IMR-90 (cell line): ENCODE results near the gene TOM1. TPM values are rescaled to one million over a fixed set of nuclear protein-coding genes. Genes with fewer than 3 reads are reported as not detected.

Source experiments
- ATAC-seq: fragments of 200-7000 bp; cut with Tn5 transposase; 2 replicates; pipeline ENCODE4 v1.9.1; 2020; ENCODE audit warnings: low read depth, mild to moderate bottlenecking, moderate library complexity
- BruUV-seq: library from RNA; stranded (reverse); fragments of 400-500 nt; replicated peaks from 2 replicates; lab custom pipeline; 2021; lab: Mats Ljungman, UMichigan
- CTCF ChIA-PET: fragments of 300-600 bp; formaldehyde crosslinking; extraction: SDS; loops from one replicate; lab custom pipeline; 2021; ENCODE audit warnings: antibody characterized with exemption; lab: Yijun Ruan, JAX
- POLR2A ChIA-PET: fragments of 300-600 bp; sonication (Branson Sonifier 250); formaldehyde crosslinking; loops from one replicate; lab custom pipeline; 2022; ENCODE audit warnings: antibody characterized with exemption; ENCODE audit not compliant: unreplicated experiment; lab: Charles Lee
- DNase-seq: peaks from one replicate; pipeline ENCODE4 v3.0.0; 2013
- H2AFZ ChIP-seq: replicated peaks from 2 replicates; pipeline ENCODE3; 2013; ENCODE audit warnings: low read length, mild to moderate bottlenecking; ENCODE audit not compliant: poor library complexity
- H2AK5ac ChIP-seq: 2 replicates; pipeline ENCODE4 v1.6.1; 2013; ENCODE audit warnings: low read depth, low read length, inconsistent platforms
- H2AK9ac ChIP-seq: replicated peaks from 2 replicates; pipeline ENCODE3; 2013; ENCODE audit warnings: mild to moderate bottlenecking, low read depth, low read length, moderate library complexity; ENCODE audit not compliant: poor library complexity
- H2BK120ac ChIP-seq: 2 replicates; pipeline ENCODE4 v1.6.1; 2013; ENCODE audit warnings: low read depth, low read length, inconsistent platforms
- H2BK15ac ChIP-seq: 3 replicates; pipeline ENCODE4 v1.6.1; 2013; ENCODE audit warnings: low read depth, low read length, inconsistent platforms
- H2BK20ac ChIP-seq: 2 replicates; pipeline ENCODE4 v1.6.1; 2013; ENCODE audit warnings: low read depth, mild to moderate bottlenecking, inconsistent platforms, low read length, moderate library complexity
- H2BK5ac ChIP-seq: 2 replicates; pipeline ENCODE4 v1.6.1; 2013; ENCODE audit warnings: mild to moderate bottlenecking, low read depth, low read length, inconsistent platforms; ENCODE audit not compliant: poor library complexity, severe bottlenecking
- H3K14ac ChIP-seq: replicated peaks from 2 replicates; pipeline ENCODE4 v1.6.1; 2013; ENCODE audit warnings: low read depth, low read length, inconsistent platforms
- H3K18ac ChIP-seq: 2 replicates; pipeline ENCODE4 v1.6.1; 2013; ENCODE audit warnings: low read depth, low read length, control low read depth
- H3K23ac ChIP-seq: 2 replicates; pipeline ENCODE4 v1.6.1; 2013; ENCODE audit warnings: low read depth, low read length, inconsistent platforms
- H3K27ac ChIP-seq: 2 replicates; pipeline ENCODE4 v1.5.1; 2013; ENCODE audit warnings: mild to moderate bottlenecking, control low read depth, low read length; ENCODE audit not compliant: insufficient read depth
- H3K27me3 ChIP-seq: 2 replicates; pipeline ENCODE4 v1.6.1; 2013; ENCODE audit warnings: low read length; ENCODE audit not compliant: control insufficient read depth, insufficient read depth
- H3K36me3 ChIP-seq: 2 replicates; pipeline ENCODE4 v1.6.1; 2013; ENCODE audit warnings: low read length, mixed read lengths; ENCODE audit not compliant: control insufficient read depth, insufficient read depth
- H3K4ac ChIP-seq: 2 replicates; pipeline ENCODE4 v1.6.1; 2013; ENCODE audit warnings: low read depth, low read length, inconsistent platforms
- H3K4me1 ChIP-seq: 2 replicates; pipeline ENCODE4 v1.6.1; 2013; ENCODE audit warnings: low read length, mixed read lengths; ENCODE audit not compliant: control insufficient read depth, insufficient read depth
- H3K4me2 ChIP-seq: 2 replicates; pipeline ENCODE4 v1.6.1; 2013; ENCODE audit warnings: low read depth, mild to moderate bottlenecking, control low read depth, low read length, moderate library complexity
- H3K4me3 ChIP-seq: 2 replicates; pipeline ENCODE4 v1.5.1; 2013; ENCODE audit warnings: low read depth, mild to moderate bottlenecking, control low read depth, low read length, moderate library complexity; ENCODE audit not compliant: insufficient read depth
- H3K56ac ChIP-seq: 2 replicates; pipeline ENCODE4 v1.6.1; 2013; ENCODE audit warnings: low read length, inconsistent platforms; ENCODE audit not compliant: insufficient read depth; ENCODE audit errors: extremely low read depth
- H3K79me1 ChIP-seq, 2 experiments: 2 replicates each; pipeline ENCODE4 v1.6.1; 2013; ENCODE audit warnings: low read length in 2 of 2, inconsistent platforms in 1 of 2, low read depth in 1 of 2
- H3K9ac ChIP-seq: 2 replicates; pipeline ENCODE4 v1.6.1; 2013; ENCODE audit warnings: low read depth, low read length, control low read depth
- H3K9me1 ChIP-seq: 2 replicates; pipeline ENCODE4 v1.6.1; 2013; ENCODE audit warnings: low read length, inconsistent platforms; ENCODE audit not compliant: insufficient read depth
- H3K9me3 ChIP-seq: 2 replicates; pipeline ENCODE4 v1.6.1; 2013; ENCODE audit warnings: low read length; ENCODE audit not compliant: control insufficient read depth, insufficient read depth
- H4K20me1 ChIP-seq: 2 replicates; pipeline ENCODE4 v1.6.1; 2013; ENCODE audit warnings: low read length, inconsistent platforms; ENCODE audit not compliant: insufficient read depth
- H4K5ac ChIP-seq: 2 replicates; pipeline ENCODE4 v1.6.1; 2013; ENCODE audit warnings: mild to moderate bottlenecking, low read depth, low read length, control low read depth
- H4K8ac ChIP-seq, 2 experiments: 2 replicates each; pipeline ENCODE4 v1.6.1; 2013; ENCODE audit warnings: low read depth in 2 of 2, low read length in 2 of 2, control low read depth in 1 of 2, inconsistent platforms in 1 of 2
- H4K91ac ChIP-seq: 2 replicates; pipeline ENCODE4 v1.6.1; 2013; ENCODE audit warnings: low read depth, low read length, inconsistent platforms; ENCODE audit not compliant: insufficient read depth
- BHLHE40 ChIP-seq: fragments of 150-350 bp; IDR thresholded peaks from 2 replicates; pipeline ENCODE4 v1.6.1; 2016; ENCODE audit warnings: mild to moderate bottlenecking, low read depth, low read length
- CEBPB ChIP-seq: IDR thresholded peaks from 2 replicates; pipeline ENCODE4 v1.6.1; 2012; ENCODE audit warnings: low read depth, low read length, improper control_type of control experiment
- CHD1 ChIP-seq: IDR thresholded peaks from 2 replicates; pipeline ENCODE4 v1.6.1; 2012; ENCODE audit warnings: low read depth, low read length, improper control_type of control experiment
- CTCF ChIP-seq: conservative IDR thresholded peaks from 2 replicates; pipeline ENCODE4 v1.5.1; 2012; ENCODE audit warnings: mild to moderate bottlenecking, low read depth, low read length, improper control_type of control experiment
- ELK1 ChIP-seq: fragments of 150-350 bp; IDR thresholded peaks from 2 replicates; pipeline ENCODE4 v1.6.1; 2016; ENCODE audit warnings: low read depth, mild to moderate bottlenecking, low read length, moderate library complexity, borderline replicate concordance
- FOS ChIP-seq: fragments of 150-350 bp; IDR thresholded peaks from 2 replicates; pipeline ENCODE4 v1.6.1; 2016; ENCODE audit warnings: low read depth, low read length
- MAFK ChIP-seq: IDR thresholded peaks from 2 replicates; pipeline ENCODE4 v1.6.1; 2012; ENCODE audit warnings: low read depth, low read length, improper control_type of control experiment
- MAZ ChIP-seq: IDR thresholded peaks from 2 replicates; pipeline ENCODE4 v1.6.1; 2012; ENCODE audit warnings: low read depth, mild to moderate bottlenecking, low read length, improper control_type of control experiment, moderate library complexity, borderline replicate concordance
- MXI1 ChIP-seq: IDR thresholded peaks from 2 replicates; pipeline ENCODE4 v1.6.1; 2012; ENCODE audit warnings: low read depth, mild to moderate bottlenecking, low read length, moderate library complexity, borderline replicate concordance
- NFE2L2 ChIP-seq: fragments of 150-350 bp; IDR thresholded peaks from 2 replicates; pipeline ENCODE4 v1.6.1; 2016; ENCODE audit warnings: low read depth, mild to moderate bottlenecking, low read length
- POLR2A ChIP-seq: IDR thresholded peaks from 2 replicates; pipeline ENCODE4 v1.6.1; 2012; ENCODE audit warnings: mild to moderate bottlenecking, low read depth, low read length
- RAD21 ChIP-seq: IDR thresholded peaks from 2 replicates; pipeline ENCODE4 v1.6.1; 2012; ENCODE audit warnings: low read length, improper control_type of control experiment
- RCOR1 ChIP-seq: IDR thresholded peaks from 2 replicates; pipeline ENCODE4 v1.6.1; 2012; ENCODE audit warnings: mild to moderate bottlenecking, low read length, improper control_type of control experiment; ENCODE audit not compliant: insufficient replicate concordance
- RFX5 ChIP-seq: IDR thresholded peaks from 2 replicates; pipeline ENCODE4 v1.8.0; 2012; ENCODE audit warnings: low read depth, mild to moderate bottlenecking, low read length, moderate library complexity
- SMC3 ChIP-seq: fragments of 150-350 bp; IDR thresholded peaks from 2 replicates; pipeline ENCODE4 v1.6.1; 2016; ENCODE audit warnings: low read depth, mild to moderate bottlenecking, antibody characterized with exemption, low read length, moderate library complexity
- USF2 ChIP-seq: fragments of 150-350 bp; IDR thresholded peaks from 2 replicates; pipeline ENCODE4 v1.6.1; 2017; ENCODE audit warnings: mild to moderate bottlenecking, antibody characterized with exemption, low read length, low read depth
- WGBS, 2 experiments: methylation state at CpG; one replicate each; pipeline versions ENCODE4 v1.1.5 to v1.1.7; 2013; ENCODE audit warnings: missing lambda C conversion rate in 2 of 2; ENCODE audit not compliant: insufficient read length in 1 of 2; ENCODE audit errors: extremely low coverage in 2 of 2; 5-methylcytosine and 5-hydroxymethylcytosine counted together
- dilution Hi-C: fragments of 300-500 bp; cut with HindIII; formaldehyde crosslinking; loops from one replicate; pipeline ENCODE4 v1.14.3; 2018; ENCODE audit warnings: low sequenced_read_pairs; ENCODE audit not compliant: unreplicated experiment
- in situ Hi-C: fragments of 300-500 bp; cut with MboI; formaldehyde crosslinking; loops from 3 replicates; pipeline ENCODE4 v1.14.3; 2019; ENCODE audit warnings: low sequenced_read_pairs, inconsistent platforms, mixed read lengths
- intact Hi-C: fragments of 100-400 bp; cut with micrococcal nuclease; formaldehyde crosslinking; loops from 2 replicates; pipeline ENCODE4 v1.10.0; 2022
- polyA plus RNA-seq, 3 experiments: library from polyadenylated mRNA; depleted of rRNA; stranded (reverse); fragments of >200 nt; gene quantifications; 2 replicates each; pipeline ENCODE4 v1.2.3, GENCODE V29; 2012; ENCODE audit warnings: low replicate concordance in 1 of 3
- total RNA-seq: library from RNA; depleted of rRNA; stranded (reverse); fragments of >200 nt; gene quantifications from 2 replicates; pipeline ENCODE4 v1.2.3, GENCODE V29; 2012

The TOM1 gene
- total and polyA plus RNA-seq, 2 of the 4 experiments (the other 2 are of a cell fraction): 38.0 to 46.4 TPM

- ATAC-seq: no peak
- TF ChIP-seq MAFK (no peak), MXI1 (no peak), NFE2L2 (no peak), ELK1 (no peak), MAZ (no peak), POLR2A (no peak), CTCF (no peak), CEBPB (no peak), RAD21 (no peak), RFX5 (no peak), BHLHE40 (no peak), CHD1 (no peak), FOS (no peak), USF2 (no peak), SMC3 (no peak), RCOR1 (no peak)
- Histone ChIP-seq H3K23ac (no peak overlapping the region; the same call in 1 of the 2 replicates), H4K8ac (no peak overlapping the region), H2BK5ac (no peak overlapping the region), H3K27ac (no peak overlapping the region), H3K56ac (no peak overlapping the region), H2AK5ac (0 out of 2 replicates have a peak overlapping the region, but pooled peaks have one; percentile 15), H3K14ac (no peak overlapping the region), H2AFZ (peak overlapping the region; percentile 23), H3K18ac (no peak overlapping the region), H3K36me3 (no peaks in the 10 kb centered on the region), H2BK120ac (0 out of 2 replicates have a peak overlapping the region, but pooled peaks have one; percentile 19), H3K9me1 (0 out of 2 replicates have a peak, but pooled peaks cover 3% of the 10 kb centered on the region), H2BK20ac (no peak overlapping the region; the same call in 1 of the 2 replicates), H3K4ac (no peak overlapping the region), H3K4me3 (no peak overlapping the region), H3K27me3 (no peaks in the 10 kb centered on the region), H2BK15ac (no peak overlapping the region), H3K4me1 (peaks cover 6% of the 10 kb centered on the region), H3K9ac (no peak overlapping the region), H4K5ac (no peak overlapping the region), H3K4me2 (no peak overlapping the region), H3K79me1 (no peaks in the 10 kb centered on the region), H4K20me1 (no peaks in the 10 kb centered on the region), H2AK9ac (no peak overlapping the region), H3K9me3 (no peaks in the 10 kb centered on the region), H4K91ac (peak overlapping the region; percentile 56; the same call in 1 of the 2 replicates)
- no peak for DNase-seq
- intact Hi-C loops (no loop called here), dilution Hi-C loops (no loop called here), in situ Hi-C loops (no loop called here)
- BruUV-seq: no TSS peak
- WGBS, 2 experiments: 48% methylated on average over 4 of the region's 9 CpGs; no CpG with 5 or more reads in 1 of the 2 experiments
- ChIA-PET CTCF (no interaction called here), POLR2A (no interaction called here)
Observed at GRCh38 chr22:35367331-35367886, 67.7 kb downstream of the TOM1 start.
